Fibroblast of the conjunctiva (primary cell): ENCODE results near the gene GZMB.
"Not testable (repeated sequence)": the region's sequence is repeated elsewhere in the genome, so short reads cannot be mapped to it uniquely, and the experiment has no call there.

Experiments
- DNase-seq: peaks from one replicate; pipeline ENCODE4 v3.0.0-alpha.2; 2010; ENCODE audit warnings: low read depth

The GZMB gene

DNA sequence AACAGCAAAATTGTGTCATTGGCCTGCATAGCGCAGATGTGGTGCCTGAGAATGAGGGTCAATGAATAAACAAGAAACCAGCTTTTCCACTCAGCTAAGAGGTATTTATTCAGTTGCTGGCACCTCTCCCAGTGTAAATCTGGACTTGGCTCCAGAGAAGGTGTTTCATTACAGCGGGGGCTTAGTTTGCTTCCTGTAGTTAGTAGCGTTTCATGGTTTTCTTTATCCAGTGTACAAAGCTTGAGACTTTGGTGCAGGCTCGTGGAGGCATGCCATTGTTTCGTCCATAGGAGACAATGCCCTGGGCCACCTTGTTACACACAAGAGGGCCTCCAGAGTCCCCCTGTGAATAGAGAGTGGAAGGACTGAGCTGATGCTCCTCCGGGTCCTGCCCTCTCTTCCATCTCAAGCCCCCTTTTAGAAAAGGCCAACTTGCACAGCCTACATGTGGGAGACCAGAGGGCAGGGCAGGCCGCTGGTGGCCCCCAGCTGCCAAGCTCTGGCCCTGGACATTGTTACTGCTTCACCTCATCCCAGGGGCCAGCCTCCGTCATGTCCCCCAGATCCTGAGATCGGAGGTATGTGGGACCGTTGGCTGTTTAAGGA lies 3.0 kb downstream of the GZMB start:
- no peak for DNase-seq

DNA sequence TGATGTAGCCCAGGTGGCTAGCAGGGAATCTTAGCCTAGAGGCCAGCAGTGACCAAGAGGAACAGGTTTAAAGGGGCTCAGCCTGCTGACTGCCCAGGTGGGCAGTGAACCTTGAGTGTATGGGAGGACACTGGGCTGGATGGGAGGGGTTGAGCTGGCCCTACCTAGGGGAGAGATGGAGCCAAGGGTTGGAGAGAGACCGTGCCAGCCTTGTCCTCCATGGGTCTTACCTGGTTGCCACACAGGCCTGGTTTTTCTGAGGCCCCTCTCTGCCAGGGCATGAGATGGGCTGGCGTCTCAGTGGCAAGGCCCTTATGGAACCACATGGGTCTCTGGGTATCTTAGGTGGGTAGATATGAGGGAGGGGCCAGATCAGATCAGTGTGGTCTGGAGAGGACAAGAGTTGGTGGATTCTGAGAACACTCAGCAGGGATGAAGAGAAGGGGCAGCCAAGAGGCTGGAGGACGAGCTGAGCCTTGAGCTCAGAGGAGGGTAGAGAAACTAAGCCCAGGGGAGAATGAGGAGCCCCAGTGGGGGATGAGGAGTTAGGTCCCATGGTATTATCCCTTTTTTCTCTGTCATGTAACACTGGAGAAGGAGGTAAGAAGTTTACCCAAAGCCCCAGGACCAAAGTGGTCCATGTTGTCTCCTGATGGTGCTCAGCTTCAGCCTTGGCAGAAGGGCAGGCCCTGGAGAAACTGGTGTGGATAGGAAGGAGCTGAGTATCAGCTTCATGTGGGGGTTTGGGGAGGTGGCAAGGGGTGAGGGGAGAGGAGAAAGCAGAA lies 3.7 kb downstream of the GZMB start:
- DNase-seq, result no peak

DNA sequence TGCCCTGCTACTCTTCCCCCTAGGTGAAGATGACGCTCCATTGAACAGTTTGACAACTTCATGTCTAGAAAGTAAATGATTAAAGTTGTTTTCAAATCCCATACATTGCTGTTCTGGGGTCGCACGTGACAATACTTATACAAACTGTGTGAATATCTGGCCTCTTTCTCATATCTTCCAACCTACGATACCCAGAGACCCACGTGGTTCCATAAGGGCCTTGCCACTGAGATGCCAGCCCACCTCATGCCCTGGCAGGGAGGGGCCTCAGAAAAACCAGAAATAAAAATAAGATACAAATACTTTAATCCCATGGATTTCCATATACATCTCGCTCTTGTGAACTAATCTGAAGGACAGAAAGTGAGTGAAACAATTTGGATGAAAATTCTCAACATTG lies 4.5 kb downstream of the GZMB start:
- no peak for DNase-seq

DNA sequence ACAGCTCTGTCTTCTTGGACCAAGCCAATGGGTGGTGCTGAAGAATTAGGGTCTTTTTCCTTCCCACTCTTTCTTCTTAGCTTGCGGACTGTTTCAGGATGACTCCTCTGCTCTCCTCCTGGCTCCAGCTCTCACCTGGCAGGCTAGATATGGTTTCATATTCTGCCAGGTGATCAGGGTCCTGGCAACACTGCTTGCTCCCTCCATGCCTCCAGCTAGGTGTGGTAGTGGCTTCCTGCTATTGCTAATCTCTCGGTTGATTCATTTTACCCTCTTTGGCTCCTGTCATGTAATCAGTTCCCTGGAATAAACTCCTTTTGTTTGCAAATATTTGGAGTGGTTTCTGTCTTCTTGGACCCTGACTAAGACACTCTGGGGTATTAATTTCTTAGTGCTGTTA lies 20.2 kb downstream of the GZMB start:
- DNase-seq, result no peak

DNA sequence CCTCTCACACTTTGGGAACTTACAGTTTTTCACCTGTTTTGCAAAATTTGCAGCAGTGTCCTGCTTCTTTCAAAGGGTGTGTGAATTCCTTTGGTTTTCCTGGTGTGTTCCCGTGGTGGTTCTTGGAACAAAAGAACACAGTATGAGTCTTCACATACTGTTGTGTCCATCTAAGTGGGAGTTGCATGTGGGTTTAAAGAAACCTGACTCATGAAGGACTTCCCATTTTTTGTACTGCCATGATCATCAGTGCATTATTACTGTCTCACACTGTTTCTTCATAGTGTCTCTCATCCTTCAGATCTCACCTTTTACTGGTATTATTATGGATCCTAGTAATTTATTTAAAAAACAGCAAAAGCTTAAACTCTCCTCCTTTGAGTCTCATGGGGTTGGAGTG lies 20.7 kb downstream of the GZMB start:
- DNase-seq, result no peak

DNA sequence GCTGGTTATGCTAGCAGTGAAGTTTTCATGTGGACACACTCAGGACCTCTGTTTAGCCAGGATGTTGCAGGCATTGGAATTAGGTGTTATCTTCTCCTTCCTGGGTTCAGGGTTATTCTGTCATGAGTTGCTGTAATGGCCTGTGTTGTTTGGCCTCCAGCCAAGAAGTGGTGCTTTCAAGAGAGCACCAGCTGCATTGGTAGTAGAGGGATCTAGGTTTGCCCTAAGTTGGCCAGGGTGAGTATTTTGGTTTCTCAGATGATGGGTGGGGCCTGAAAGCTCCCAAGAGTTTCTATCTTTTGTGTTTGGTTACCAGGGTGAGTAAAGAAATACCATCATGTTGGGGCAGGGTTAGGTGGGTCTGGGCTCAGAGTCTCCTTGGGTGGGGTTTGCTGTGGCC lies 21.8 kb downstream of the GZMB start:
- DNase-seq, result no peak

DNA sequence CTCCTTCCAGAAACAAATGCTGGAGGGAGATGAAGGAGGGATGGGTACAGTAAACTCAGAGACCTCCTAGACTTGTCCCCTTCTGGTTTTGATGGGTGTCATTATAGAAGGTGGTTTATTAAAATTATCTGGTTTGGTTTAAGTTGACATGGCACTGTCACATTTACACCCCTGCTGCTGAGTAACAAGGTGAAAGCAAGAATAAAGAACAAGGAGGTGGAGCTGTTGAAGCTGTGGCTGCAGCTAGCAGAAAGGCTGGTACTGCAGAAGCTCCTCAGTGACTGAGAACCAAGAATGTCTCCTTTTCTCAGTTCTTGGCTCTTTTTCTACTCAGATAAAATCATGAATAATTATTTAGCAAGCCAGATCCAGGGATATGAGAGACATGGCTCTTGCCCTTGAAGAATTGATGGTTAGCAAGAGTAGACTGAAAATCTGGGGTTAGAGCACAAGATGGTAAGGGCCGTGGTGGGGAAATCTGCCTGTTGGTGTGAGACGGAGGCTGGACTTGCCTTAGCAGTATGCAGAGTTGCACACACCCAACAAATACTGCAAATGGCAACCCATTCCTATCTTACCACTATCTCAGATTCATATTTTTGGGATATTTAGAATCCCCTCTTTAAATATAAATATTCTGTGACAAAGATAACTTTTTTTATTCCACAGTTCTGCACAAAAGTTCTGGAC lies 24.2 kb downstream of the GZMB start, which contains the start of gene GZMH:
GZMH (minus strand) TSS at position 31 of the 690 bp plus-strand sequence. CDS start 72 bp downstream, outside the sequence.
- DNase-seq, result no peak

DNA sequence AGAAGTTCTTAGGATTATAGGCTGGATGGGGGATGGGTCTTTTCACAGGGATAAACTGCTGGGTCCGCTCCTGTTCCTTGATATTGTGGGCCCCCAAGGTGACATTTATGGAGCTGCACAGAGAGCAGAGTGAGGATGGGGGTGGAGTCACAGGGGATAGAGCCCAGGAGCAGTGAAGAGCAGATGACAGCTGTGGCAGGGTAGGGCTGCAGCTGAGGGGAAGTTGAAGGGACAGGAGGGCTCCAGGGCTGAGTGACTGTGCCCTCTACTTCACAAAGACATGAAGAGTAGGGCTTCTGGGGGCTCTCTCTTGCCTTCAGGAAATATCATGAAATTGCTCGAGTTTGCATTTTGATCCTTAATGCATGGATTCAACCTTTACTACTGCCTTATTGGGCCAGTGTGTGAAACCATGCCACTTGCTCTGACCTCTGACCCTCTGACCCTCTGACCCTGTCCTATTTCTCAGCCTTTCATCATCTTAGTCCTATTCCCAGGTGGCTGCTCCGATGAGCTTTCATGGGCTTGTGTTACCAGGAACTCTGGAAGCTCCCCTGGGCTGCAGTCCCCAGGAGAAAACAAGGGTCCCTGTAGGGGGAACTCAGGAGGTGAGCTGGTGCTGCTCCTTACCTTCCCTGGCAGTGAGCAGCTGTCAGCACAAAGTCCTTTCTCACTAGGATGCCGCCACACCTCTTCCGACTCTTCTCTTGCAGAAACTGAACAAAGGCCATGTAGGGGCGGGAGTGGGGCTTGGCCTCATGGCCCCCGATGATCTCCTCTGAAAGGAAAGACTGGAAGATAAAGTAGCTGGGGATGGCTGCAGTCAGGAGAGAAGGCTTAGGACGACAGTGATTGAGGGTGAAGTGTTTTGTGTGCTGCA lies 26.1 kb downstream of the GZMB start:
- no peak for DNase-seq

DNA sequence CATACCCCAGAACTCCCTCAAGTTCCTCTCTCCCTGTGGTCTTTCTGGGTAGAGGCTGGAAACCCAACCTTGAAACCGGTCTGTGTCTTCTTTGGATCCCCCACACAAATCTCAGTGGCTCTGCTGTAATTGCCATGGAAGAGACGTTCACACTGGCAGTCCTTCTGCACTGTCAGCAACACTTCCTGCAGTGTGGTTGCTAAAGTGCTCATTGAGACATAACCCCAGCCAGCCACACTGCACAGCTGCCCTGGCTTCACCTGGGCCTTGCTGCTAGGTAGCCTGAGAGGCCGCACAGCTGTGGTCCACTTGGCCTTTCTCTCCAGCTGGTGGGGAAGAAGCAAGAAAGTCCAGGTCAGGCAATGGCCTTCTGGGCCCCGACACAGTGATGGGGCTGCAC lies 26.9 kb downstream of the GZMB start:
- no peak for DNase-seq

DNA sequence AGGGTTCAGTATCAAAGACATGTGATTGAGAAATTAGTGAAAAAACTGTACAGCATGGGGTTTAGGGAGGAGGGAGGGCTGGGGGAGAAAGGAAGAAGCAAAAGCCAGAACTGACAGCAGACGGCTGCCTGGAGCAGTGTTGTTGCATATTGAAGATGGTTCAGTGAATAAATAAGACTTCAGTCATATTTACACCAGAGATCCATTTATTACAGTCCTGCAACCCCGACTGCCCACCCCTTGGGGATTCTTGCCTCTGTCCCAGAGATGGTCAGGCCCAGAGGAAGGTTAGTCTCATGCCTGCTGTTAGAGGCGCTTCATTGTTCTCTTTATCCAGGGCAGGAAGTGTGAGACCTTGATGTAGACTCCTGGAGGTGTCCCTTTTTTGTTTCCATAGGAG lies 27.7 kb downstream of the GZMB start:
- DNase-seq, result no peak

DNA sequence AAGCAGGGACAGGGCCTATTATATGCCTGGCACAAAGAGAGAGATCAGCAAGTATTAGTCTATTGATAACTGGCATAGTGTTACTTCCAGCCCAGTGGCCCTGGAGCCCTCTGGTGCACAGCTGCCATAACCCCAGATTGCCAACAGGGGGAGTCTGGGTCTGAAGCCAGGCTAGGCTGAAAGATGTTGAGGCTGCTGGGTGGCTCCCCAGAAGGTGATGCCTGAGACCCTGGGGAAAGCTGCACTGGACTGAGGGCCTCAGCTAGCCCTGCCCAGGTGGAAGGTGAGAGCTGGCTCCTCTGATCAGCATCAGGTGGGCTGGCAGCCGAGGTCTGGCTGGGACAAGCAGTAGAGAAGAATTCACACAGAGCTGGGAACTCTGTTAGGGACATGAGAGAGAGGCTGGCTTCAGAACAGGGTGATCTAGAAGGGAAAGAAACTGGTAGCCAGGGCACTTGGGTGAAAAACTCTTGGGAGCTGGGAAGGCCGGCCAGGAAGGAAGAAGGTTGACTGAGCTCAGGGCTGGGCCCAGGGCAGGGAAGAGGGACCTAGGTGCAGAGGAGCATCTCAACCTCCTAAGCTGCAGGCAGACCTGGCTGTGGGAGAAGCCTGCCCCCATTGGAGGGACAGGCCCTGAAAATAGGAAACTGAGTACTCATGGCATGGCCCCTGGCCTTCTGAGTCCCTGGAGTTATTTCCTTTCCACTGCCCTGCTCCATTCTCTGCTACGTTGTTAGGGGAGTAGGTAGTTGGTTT lies 28.4 kb downstream of the GZMB start:
- no peak for DNase-seq

DNA sequence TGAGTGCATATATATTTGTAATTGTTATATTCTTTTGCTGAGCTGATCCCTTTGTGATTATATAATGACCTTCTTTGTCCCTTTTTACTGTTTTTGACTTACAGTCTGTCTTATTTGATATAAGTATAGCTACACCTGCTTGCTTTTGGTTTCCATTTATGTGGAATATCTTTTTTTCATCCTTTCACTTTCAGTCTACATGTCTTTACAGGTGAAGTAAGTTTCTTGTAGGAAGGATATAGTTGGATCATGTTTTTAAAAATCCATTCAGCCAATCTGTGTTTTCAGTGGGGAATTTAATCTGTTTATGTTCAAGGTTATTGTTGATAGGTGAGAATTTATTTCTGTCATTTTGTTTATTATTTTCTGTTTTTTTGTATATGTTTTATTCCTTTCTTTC lies 36.6 kb downstream of the GZMB start:
- DNase-seq, result no peak

DNA sequence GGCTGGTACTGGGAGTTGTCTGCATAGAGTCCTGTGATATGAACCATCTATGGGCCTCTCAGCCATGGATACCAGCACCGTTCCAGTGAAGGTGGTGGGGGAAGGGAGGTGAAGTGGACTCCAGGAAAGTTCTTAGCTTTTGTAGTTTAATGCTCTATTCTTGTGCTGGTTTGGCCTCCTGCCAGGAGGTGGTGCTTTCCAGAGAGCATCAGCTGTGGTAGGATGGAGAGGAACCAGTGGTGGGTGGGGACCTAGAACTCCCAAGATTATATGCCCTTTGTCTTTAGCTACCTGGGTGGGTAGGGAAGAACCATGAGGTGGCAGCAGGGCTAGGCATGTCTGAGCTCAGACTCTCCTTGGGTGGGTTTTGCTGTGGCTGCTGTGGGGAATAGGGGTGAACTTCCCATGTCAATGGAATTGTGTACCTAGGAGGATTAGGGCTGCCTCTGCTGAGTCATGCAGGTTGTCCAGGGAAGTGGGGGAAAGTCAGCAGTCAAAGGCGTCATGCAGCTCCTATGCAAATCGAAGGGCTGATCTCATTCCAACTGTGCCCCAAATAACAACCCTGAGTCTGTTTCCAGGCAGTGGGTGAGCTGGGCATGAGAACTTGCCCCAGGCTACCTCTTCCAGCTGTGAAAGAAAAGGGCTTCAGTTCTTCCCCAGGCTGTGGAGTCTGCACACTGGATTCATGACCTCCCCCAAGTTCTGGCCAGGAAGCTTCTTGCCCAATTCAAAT lies 38.7 kb downstream of the GZMB start:
- DNase-seq, result no peak

DNA sequence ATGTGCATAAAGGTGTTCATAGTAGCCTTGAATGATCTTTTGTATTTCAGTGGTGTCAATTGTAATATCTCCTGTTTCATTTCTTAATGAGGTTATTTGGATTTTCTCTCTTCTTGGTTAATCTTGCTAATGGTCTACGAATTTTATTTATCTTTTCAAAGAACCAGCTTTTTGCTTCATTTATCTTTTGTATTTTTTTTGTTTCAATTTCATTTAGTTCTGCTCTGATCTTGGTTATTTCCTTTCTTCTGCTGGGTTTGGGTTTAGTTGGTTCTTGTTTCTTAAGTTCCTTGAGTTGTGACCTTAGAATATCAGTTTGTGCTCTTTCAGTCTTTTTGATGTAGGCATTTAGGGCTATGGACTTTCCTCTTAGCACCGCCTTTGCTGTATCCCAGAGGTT lies 43.0 kb downstream of the GZMB start:
- not testable (repeated sequence) for DNase-seq

DNA sequence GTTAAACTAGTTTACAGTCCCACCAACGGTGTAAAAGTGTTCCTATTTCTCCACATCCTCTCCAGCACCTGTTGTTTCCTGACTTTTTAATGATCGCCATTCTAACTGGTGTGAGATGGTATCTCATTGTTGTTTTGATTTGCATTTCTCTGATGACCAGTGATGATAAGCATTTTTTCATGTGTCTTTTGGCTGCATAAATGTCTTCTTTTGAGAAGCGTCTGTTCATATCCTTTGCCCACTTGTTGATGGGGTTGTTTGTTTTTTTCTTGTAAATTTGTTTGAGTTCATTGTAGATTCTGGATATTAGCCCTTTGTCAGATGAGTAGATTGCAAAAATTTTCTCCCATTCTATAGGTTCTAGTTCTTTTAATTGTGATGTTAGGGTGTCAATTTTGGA lies 49.6 kb downstream of the GZMB start:
- DNase-seq, result not testable (repeated sequence)
